ENCODE data around the gene AP2A2. TPM values are rescaled to one million over a fixed set of nuclear protein-coding genes. Genes with fewer than 3 reads are reported as not detected.
"Not testable (repeated sequence)": the region's sequence is repeated elsewhere in the genome, so short reads cannot be mapped to it uniquely, and the experiment has no call there.

AP2A2 gene
- total RNA-seq, 2 experiments from 2014 or later, result 45.9 to 46.6 TPM

DNA sequence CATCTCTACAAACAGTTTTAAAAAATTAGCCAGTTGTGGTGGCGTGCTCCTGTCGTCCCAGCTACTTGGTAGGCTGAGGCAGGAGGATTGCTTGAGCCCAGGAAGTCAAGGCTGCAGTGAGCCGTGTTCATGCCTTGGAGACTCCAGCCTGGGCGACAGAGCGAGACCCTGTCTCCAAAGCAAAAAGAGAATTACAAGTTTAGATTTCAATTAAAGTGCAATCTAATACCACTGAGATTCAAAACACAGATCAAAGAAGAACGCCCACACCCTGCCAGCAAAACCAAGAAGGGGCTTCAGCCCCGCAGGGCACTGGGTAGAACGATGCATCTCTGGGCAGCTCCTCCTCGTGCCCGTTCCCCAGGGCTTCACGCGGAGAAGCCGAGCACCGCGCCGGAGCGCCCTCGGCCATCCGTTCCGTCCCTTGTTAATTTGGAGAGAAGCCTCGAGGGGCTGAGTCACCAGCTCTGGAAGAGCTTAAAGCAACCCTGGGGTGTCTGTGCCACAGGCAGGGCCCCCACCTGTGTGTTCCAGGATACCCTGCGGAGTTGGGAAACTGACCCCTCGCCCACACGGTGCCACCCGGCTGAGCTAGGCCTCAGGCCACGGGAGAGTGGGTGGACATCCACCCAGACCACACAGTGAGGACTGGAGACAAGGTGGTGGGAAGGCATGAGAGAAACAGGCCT is 47.0 kb downstream of the AP2A2 start:
- no peak for TF ChIP-seq CTCF (IDR thresholded peaks at IDR 0.05)
- Histone ChIP-seq H3K27me3 (ENCODE audit: control insufficient read depth in 1 of 2, insufficient read depth in 2 of 2, low read length in 2 of 2) (no peaks in the 10 kb centered on the region), H3K27ac (ENCODE audit: low read depth in 1 of 2, low read length in 2 of 2) (no peak overlapping the region), H3K36me3 (ENCODE audit: insufficient read depth, low read length) (peaks cover 57% of the 10 kb centered on the region), H3K4me3 (ENCODE audit: low read length) (no peak overlapping the region), H3K4me1 (ENCODE audit: insufficient read depth, low read length) (peaks cover 36% of the 10 kb centered on the region), H3K9me3 (ENCODE audit: control insufficient read depth in 1 of 2, insufficient read depth in 1 of 2, low read length in 2 of 2) (no peaks in the 10 kb centered on the region)
- Mint-ChIP-seq H3K4me3 (no peak overlapping the region), H3K27ac (no peak overlapping the region), H3K36me3 (ENCODE audit: low read depth) (peaks cover 68% of the 10 kb centered on the region), H3K27me3 (no peaks in the 10 kb centered on the region), H3K9me3 (no peaks in the 10 kb centered on the region), H3K4me1 (ENCODE audit: low read depth) (peaks cover 28% of the 10 kb centered on the region)
- no peak for ATAC-seq (ENCODE audit: poor library complexity)
- no peak for DNase-seq
- CTCF ChIA-PET, result no interaction called here
- POLR2A ChIA-PET, result no interaction called here
- intact Hi-C loops (cut with DNase I, micrococcal nuclease), result no loop called here

GRCh38 chr11:973237-973636 is 47.6 kb downstream of the AP2A2 start:
- ChIA-PET POLR2A (no interaction called here), CTCF (no interaction called here)
- Histone ChIP-seq H3K27me3 (ENCODE audit: control insufficient read depth in 1 of 2, insufficient read depth in 2 of 2, low read length in 2 of 2) (no peaks in the 10 kb centered on the region), H3K9me3 (ENCODE audit: control insufficient read depth in 1 of 2, insufficient read depth in 1 of 2, low read length in 2 of 2) (no peaks in the 10 kb centered on the region), H3K27ac (ENCODE audit: low read depth in 1 of 2, low read length in 2 of 2) (no peak overlapping the region), H3K4me3 (ENCODE audit: low read length) (no peak overlapping the region), H3K4me1 (ENCODE audit: insufficient read depth, low read length) (peaks cover 32% of the 10 kb centered on the region), H3K36me3 (ENCODE audit: insufficient read depth, low read length) (peaks cover 62% of the 10 kb centered on the region)
- intact Hi-C loops (cut with DNase I, micrococcal nuclease), result no loop called here
- no peaks in the 10 kb centered on the region for H3K27me3 Mint-ChIP-seq
- no peak overlapping the region for H3K4me3 Mint-ChIP-seq
- TF ChIP-seq CTCF (IDR thresholded peaks at IDR 0.05), result no peak
- no peak for DNase-seq
- ATAC-seq (ENCODE audit: poor library complexity), result no peak
- peaks cover 28% of the 10 kb centered on the region for H3K4me1 Mint-ChIP-seq (ENCODE audit: low read depth)
- H3K9me3 Mint-ChIP-seq, result no peaks in the 10 kb centered on the region
- H3K36me3 Mint-ChIP-seq (ENCODE audit: low read depth), result peaks cover 70% of the 10 kb centered on the region
- no peak overlapping the region for H3K27ac Mint-ChIP-seq

DNA sequence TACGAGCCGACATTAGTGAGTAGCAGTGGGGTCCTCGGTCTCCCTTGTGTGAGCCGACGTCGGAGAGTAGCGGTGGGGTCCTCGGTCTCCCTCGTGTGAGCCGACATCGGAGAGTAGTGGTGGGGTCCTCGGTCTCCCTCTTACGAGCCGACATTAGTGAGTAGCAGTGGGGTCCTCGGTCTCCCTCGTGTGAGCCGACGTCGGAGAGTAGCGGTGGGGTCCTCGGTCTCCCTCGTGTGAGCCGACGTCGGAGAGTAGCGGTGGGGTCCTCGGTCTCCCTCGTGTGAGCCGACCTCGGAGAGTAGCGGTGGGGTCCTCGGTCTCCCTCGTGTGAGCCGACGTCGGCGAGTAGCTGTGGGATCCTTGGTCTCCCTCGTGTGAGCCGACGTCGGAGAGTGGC is 49.7 kb downstream of the AP2A2 start:
- H3K27me3 Mint-ChIP-seq; POLR2A ChIA-PET; H3K27me3 ChIP-seq (ENCODE audit: control insufficient read depth in 1 of 2, insufficient read depth in 2 of 2, low read length in 2 of 2); H3K27ac ChIP-seq (ENCODE audit: low read depth in 1 of 2, low read length in 2 of 2); H3K4me3 ChIP-seq (ENCODE audit: low read length); DNase-seq; H3K4me3 Mint-ChIP-seq; H3K9me3 ChIP-seq (ENCODE audit: control insufficient read depth in 1 of 2, insufficient read depth in 1 of 2, low read length in 2 of 2); intact Hi-C loops (cut with DNase I, micrococcal nuclease); H3K9me3 Mint-ChIP-seq; H3K27ac Mint-ChIP-seq; CTCF ChIA-PET; ATAC-seq (ENCODE audit: poor library complexity): not testable (repeated sequence)
- Mint-ChIP-seq H3K4me1 (ENCODE audit: low read depth) (peaks cover 19% of the 10 kb centered on the region), H3K36me3 (ENCODE audit: low read depth) (peaks cover 77% of the 10 kb centered on the region)
- Histone ChIP-seq H3K4me1 (ENCODE audit: insufficient read depth, low read length) (peaks cover 11% of the 10 kb centered on the region), H3K36me3 (ENCODE audit: insufficient read depth, low read length) (peaks cover 62% of the 10 kb centered on the region)

- TF ChIP-seq CTCF (IDR thresholded peaks at IDR 0.05), result no peak
- intact Hi-C loops (cut with DNase I, micrococcal nuclease), result no loop called here
Measured at GRCh38 chr11:975827-976226, 50.2 kb downstream of the AP2A2 start.

More at GRCh38 chr11:975827-976226, 50.2 kb downstream of the AP2A2 start:
- H3K27me3 Mint-ChIP-seq, result no peaks in the 10 kb centered on the region
- Histone ChIP-seq H3K27ac (ENCODE audit: low read depth in 1 of 2, low read length in 2 of 2) (no peak overlapping the region), H3K4me3 (ENCODE audit: low read length) (no peak overlapping the region), H3K9me3 (ENCODE audit: control insufficient read depth in 1 of 2, insufficient read depth in 1 of 2, low read length in 2 of 2) (no peaks in the 10 kb centered on the region), H3K4me1 (ENCODE audit: insufficient read depth, low read length) (peaks cover 6% of the 10 kb centered on the region), H3K36me3 (ENCODE audit: insufficient read depth, low read length) (peaks cover 60% of the 10 kb centered on the region), H3K27me3 (ENCODE audit: control insufficient read depth in 1 of 2, insufficient read depth in 2 of 2, low read length in 2 of 2) (no peaks in the 10 kb centered on the region)
- peaks cover 77% of the 10 kb centered on the region for H3K36me3 Mint-ChIP-seq (ENCODE audit: low read depth)
- peak overlapping the region; percentile 24 for H3K27ac Mint-ChIP-seq
- POLR2A ChIA-PET, result no interaction called here
- ATAC-seq (ENCODE audit: poor library complexity) (no peak), DNase-seq (peak in 2 of 14 experiments; percentile 9 to 15)
- H3K4me1 Mint-ChIP-seq (ENCODE audit: low read depth), result peaks cover 14% of the 10 kb centered on the region
- no peak overlapping the region for H3K4me3 Mint-ChIP-seq
- CTCF ChIA-PET, result no interaction called here
- no peaks in the 10 kb centered on the region for H3K9me3 Mint-ChIP-seq

Data from CD4-positive, alpha-beta T cell (primary cell).